Thyroid gland (tissue), 4 donors: ENCODE results near the gene STRIT1.
"Not testable (repeated sequence)": the region's sequence is repeated elsewhere in the genome, so short reads cannot be mapped to it uniquely, and the experiment has no call there.

Experiments
- POLR2A ChIP-seq, 2 donors: fragments of 450-650 bp; IDR thresholded peaks; one replicate each; pipeline ENCODE4 v1.6.1; 2017; ENCODE audit warnings: antibody characterized with exemption in 2 of 2, mild to moderate bottlenecking in 2 of 2, moderate library complexity in 1 of 2
- TF ChIP-seq, protein P1 (sequence below), 6 experiments: fragments of 200-600 bp in 3 of 6; fragments of 450-650 bp in 3 of 6; sonication (generic) in 3 of 6; IDR thresholded peaks; one replicate each; pipeline ENCODE4 v1.5.1; 2016 to 2019; ENCODE audit warnings: antibody characterized with exemption in 6 of 6, mild to moderate bottlenecking in 2 of 6, inconsistent platforms in 1 of 6, moderate library complexity in 1 of 6

DNA sequence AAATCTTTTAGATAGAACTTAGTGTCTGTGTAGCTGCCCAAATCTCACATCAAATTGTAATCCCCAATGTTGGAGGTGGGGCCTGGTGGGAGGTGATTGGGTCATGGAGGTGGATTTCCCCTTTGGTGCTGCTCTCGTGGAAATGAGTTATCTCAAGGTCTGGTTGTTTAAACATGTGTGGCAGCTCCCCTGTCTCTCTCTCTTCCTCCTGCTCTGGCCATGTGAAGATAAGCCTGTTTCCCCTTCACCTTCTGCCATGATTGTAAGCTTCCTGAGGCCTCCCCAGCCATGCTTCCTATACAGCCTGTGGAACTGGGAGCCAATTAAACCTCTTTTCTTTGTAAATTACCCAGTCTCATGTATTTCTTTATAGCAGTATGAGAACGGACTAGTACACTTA, 30.6 kb downstream of the STRIT1 start:
- TF ChIP-seq, protein P1, sequence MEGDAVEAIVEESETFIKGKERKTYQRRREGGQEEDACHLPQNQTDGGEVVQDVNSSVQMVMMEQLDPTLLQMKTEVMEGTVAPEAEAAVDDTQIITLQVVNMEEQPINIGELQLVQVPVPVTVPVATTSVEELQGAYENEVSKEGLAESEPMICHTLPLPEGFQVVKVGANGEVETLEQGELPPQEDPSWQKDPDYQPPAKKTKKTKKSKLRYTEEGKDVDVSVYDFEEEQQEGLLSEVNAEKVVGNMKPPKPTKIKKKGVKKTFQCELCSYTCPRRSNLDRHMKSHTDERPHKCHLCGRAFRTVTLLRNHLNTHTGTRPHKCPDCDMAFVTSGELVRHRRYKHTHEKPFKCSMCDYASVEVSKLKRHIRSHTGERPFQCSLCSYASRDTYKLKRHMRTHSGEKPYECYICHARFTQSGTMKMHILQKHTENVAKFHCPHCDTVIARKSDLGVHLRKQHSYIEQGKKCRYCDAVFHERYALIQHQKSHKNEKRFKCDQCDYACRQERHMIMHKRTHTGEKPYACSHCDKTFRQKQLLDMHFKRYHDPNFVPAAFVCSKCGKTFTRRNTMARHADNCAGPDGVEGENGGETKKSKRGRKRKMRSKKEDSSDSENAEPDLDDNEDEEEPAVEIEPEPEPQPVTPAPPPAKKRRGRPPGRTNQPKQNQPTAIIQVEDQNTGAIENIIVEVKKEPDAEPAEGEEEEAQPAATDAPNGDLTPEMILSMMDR (IDR thresholded peaks at IDR 0.05), result not testable (repeated sequence)
- not testable (repeated sequence) for TF ChIP-seq POLR2A (IDR thresholded peaks at IDR 0.05)
